Testis (tissue), 3 donors: ENCODE measurements around the gene S100A11. TPM values are rescaled to one million over a fixed set of nuclear protein-coding genes. Genes with fewer than 3 reads are reported as not detected.

ENCODE experiments used
- DNase-seq: peaks from one replicate; pipeline ENCODE4 v3.0.0-alpha.2; 2019
- H3K27ac ChIP-seq, 2 donors: fragments of 200-600 bp; sonication (generic); one replicate each; pipeline ENCODE4 v1.5.1; 2019
- H3K27me3 ChIP-seq: fragments of 200-600 bp; sonication (generic); one replicate; pipeline ENCODE4 v1.5.1; 2019
- H3K36me3 ChIP-seq: fragments of 200-600 bp; sonication (generic); one replicate; pipeline ENCODE4 v1.5.1; 2017; ENCODE audit warnings: low read depth; ENCODE audit errors: missing control alignments
- H3K4me1 ChIP-seq: fragments of 200-600 bp; sonication (generic); one replicate; pipeline ENCODE4 v1.5.1; 2019
- H3K4me3 ChIP-seq, 2 donors: fragments of 200-600 bp; sonication (generic); one replicate each; pipeline ENCODE4 v1.5.1; 2017 to 2019
- H3K9me3 ChIP-seq: fragments of 200-600 bp; sonication (generic); one replicate; pipeline ENCODE4 v1.5.1; 2017
- CTCF ChIP-seq, 3 experiments: fragments of 450-650 bp in 2 of 3; fragments of 200-600 bp in 1 of 3; sonication (generic) in 1 of 3; IDR thresholded peaks; one replicate each; pipeline ENCODE4 v1.5.1; 2016 to 2019; ENCODE audit warnings: antibody characterized with exemption in 3 of 3, mild to moderate bottlenecking in 2 of 3, moderate library complexity in 1 of 3
- POLR2A ChIP-seq: fragments of 450-650 bp; IDR thresholded peaks from one replicate; pipeline ENCODE4 v1.6.1; 2017; ENCODE audit warnings: antibody characterized with exemption, mild to moderate bottlenecking, moderate library complexity
- WGBS, 2 donors: methylation state at CpG; one replicate each; pipeline ENCODE4 v1.1.5; 2018; 5-methylcytosine and 5-hydroxymethylcytosine counted together
- intact Hi-C: fragments of 100-400 bp; cut with DNase I; formaldehyde crosslinking; loops from one replicate; pipeline ENCODE4 v1.15.1; 2023; ENCODE audit warnings: low total_unique reads
- polyA plus RNA-seq: library from polyadenylated mRNA; stranded (reverse); fragments of 350-450 nt; fragmentation: Illumina TruSeq; extraction: RNeasy Lipid Tissue Mini Kit (QIAGEN cat#74804); gene quantifications from one replicate; pipeline ENCODE4 v1.2.3, GENCODE V29; 2014; ENCODE audit warnings: low read depth, low replicate concordance; ENCODE audit not compliant: insufficient read depth
- total RNA-seq, 2 donors: library from RNA; depleted of rRNA; stranded (reverse); fragments of >200 nt; gene quantifications; one replicate each; pipeline ENCODE4 v1.2.3, GENCODE V29; 2016

Gene S100A11
- total and polyA plus RNA-seq, 3 donors from 2014 or later: 80.2 to 275 (median 86.9) TPM

- intact Hi-C loops: no loop called here
- 84 to 89% methylated on average over 3 of the region's 3 CpGs for WGBS, 2 donors
Observed at GRCh38 chr1:152072311-152072710, 35.5 kb upstream of the S100A11 start.

GRCh38 chr1:152071123-152071522, 34.3 kb upstream of the S100A11 start:
- intact Hi-C loops: no loop called here
- Histone ChIP-seq H3K4me1 (no peaks in the 10 kb centered on the region), H3K9me3 (no peaks in the 10 kb centered on the region), H3K27ac (no peak overlapping the region), H3K36me3 (no peaks in the 10 kb centered on the region), H3K27me3 (no peaks in the 10 kb centered on the region), H3K4me3 (no peak overlapping the region)
- DNase-seq: no peak
- WGBS, 2 donors: 71 to 91% methylated on average over 3 of the region's 3 CpGs
- TF ChIP-seq CTCF (IDR thresholded peaks at IDR 0.05) (no peak), POLR2A (no peak)

More at GRCh38 chr1:152072311-152072710, 35.5 kb upstream of the S100A11 start:
- H3K36me3 ChIP-seq: no peaks in the 10 kb centered on the region
- no peaks in the 10 kb centered on the region for H3K9me3 ChIP-seq
- DNase-seq: no peak
- H3K27me3 ChIP-seq: no peaks in the 10 kb centered on the region
- TF ChIP-seq CTCF (IDR thresholded peaks at IDR 0.05) (no peak), POLR2A (no peak)
- no peaks in the 10 kb centered on the region for H3K4me1 ChIP-seq
- H3K27ac ChIP-seq: no peak overlapping the region
- no peak overlapping the region for H3K4me3 ChIP-seq

GRCh38 chr1:152067929-152068328, 31.1 kb upstream of the S100A11 start:
- TF ChIP-seq POLR2A: no peak
- no peak for TF ChIP-seq CTCF (IDR thresholded peaks at IDR 0.05)
- Histone ChIP-seq H3K4me1 (no peaks in the 10 kb centered on the region), H3K27me3 (no peaks in the 10 kb centered on the region), H3K4me3 (no peak overlapping the region), H3K9me3 (no peaks in the 10 kb centered on the region), H3K36me3 (no peaks in the 10 kb centered on the region), H3K27ac (no peak overlapping the region)
- no peak for DNase-seq
- 22 to 78% methylated on average over 1 of the region's 1 CpG for WGBS, 2 donors
- intact Hi-C loops: no loop called here

GRCh38 chr1:152067150-152067549, 30.3 kb upstream of the S100A11 start:
- H3K36me3 ChIP-seq: no peaks in the 10 kb centered on the region
- no peaks in the 10 kb centered on the region for H3K4me1 ChIP-seq
- intact Hi-C loops: no loop called here
- TF ChIP-seq POLR2A (no peak), CTCF (IDR thresholded peaks at IDR 0.05) (no peak)
- no peak overlapping the region for H3K4me3 ChIP-seq
- DNase-seq: no peak
- H3K9me3 ChIP-seq: no peaks in the 10 kb centered on the region
- no peak overlapping the region for H3K27ac ChIP-seq
- no peaks in the 10 kb centered on the region for H3K27me3 ChIP-seq

- TF ChIP-seq CTCF (IDR thresholded peaks at IDR 0.05) (no peak), POLR2A (no peak)
- intact Hi-C loops: no loop called here
Observed at GRCh38 chr1:152061952-152062351, 25.1 kb upstream of the S100A11 start.

More at GRCh38 chr1:152061952-152062351, 25.1 kb upstream of the S100A11 start:
- H3K4me3 ChIP-seq: no peak overlapping the region
- no peaks in the 10 kb centered on the region for H3K4me1 ChIP-seq
- H3K27me3 ChIP-seq: no peaks in the 10 kb centered on the region
- DNase-seq: no peak
- no peaks in the 10 kb centered on the region for H3K36me3 ChIP-seq
- no peaks in the 10 kb centered on the region for H3K9me3 ChIP-seq
- no peak overlapping the region for H3K27ac ChIP-seq
